Measurements from ENCODE around the gene JSRP1.

Gene JSRP1

DNA sequence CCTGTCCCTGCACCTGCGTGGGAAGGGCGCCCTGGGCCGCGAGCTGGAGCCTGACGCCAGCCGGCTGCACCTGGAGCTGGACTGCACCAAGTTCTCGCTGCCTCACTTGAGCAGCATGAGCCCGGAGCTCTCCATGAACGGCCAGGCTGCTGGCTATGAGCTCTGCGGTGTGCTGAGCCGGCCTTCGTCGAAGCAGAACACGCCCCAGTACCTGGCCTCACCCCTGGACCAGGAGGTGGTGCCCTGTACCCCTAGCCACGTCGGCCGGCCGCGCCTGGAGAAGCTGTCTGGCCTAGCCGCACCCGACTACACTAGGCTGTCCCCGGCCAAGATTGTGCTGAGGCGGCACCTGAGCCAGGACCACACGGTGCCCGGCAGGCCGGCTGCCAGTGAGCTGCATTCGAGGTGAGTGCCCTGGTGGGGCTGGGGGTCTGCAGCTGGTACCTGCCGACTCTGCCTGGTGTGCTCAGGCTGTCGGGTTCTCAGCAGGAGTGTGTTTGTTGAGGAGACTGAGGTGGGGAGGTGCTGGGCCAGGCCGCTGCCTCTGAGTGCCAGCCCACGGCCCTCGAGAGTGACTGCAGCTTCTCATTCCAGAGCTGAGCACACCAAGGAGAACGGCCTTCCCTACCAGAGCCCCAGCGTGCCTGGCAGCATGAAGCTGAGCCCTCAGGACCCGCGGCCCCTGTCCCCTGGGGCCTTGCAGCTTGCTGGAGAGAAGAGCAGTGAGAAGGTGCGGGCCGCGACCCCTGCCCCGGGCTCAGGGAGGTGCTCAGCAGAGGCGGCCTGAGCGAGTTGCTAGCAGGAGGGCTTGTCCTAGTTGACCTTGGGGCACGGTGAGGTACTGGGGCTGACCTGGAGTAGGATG, 39.6 kb downstream of the JSRP1 start:
- DNase-seq (ENCODE audit: low read depth in 2 of 2): no peak

GRCh38 chr19:2215281-2215751, 40.9 kb downstream of the JSRP1 start:
- no peak for DNase-seq (ENCODE audit: low read depth in 2 of 2)

DNA sequence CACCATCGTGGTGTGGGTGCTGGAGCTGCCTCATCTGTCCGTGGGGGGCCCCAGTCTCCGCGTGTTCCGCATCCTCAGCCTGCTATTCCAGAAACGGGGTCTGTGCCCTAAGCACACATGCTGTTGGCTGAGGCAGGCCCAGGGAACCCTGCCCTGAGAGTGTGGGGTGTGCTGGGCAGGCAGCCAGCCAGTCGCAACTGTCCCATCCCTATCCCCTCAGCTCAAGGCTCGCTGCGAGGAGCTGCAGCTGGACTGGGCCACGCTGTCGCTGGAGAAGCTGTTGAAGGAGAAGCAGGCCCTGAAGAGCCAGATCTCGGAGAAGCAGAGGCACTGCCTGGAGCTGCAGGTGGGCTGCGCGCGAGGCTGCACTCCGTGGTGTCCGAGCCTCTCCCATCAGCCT, 42.0 kb downstream of the JSRP1 start:
- DNase-seq (ENCODE audit: low read depth in 2 of 2): no peak

DNA sequence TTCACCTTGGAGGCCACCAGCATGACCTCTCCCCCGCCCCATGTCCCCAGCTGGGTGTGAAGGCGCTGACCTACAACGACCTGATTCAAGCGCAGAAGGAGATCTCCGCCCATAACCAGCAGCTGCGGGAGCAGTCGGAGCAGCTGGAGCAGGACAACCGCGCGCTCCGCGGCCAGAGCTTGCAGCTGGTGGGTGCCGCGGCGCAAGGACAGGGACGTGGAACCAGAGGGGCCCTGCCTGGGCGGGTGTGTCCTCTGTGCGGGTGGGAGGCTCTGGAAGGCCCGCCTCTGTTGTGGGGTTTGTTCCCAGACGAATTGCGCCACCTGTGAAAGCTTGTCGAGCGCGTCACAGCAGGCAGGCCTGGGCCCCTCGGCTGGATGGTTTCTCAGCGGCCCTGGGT, 42.4 kb downstream of the JSRP1 start:
- DNase-seq (ENCODE audit: low read depth in 2 of 2): no peak

- DNase-seq (ENCODE audit: low read depth in 2 of 2): no peak
These were observed 43.1 kb downstream of the JSRP1 start for GRCh38 chr19:2212861-2213711.

- DNase-seq (ENCODE audit: low read depth in 2 of 2): no peak
These were observed 45.1 kb downstream of the JSRP1 start for GRCh38 chr19:2210987-2211740.

GRCh38 chr19:2210206-2210605, 46.0 kb downstream of the JSRP1 start:
- DNase-seq (ENCODE audit: low read depth in 2 of 2): no peak

- no peak for DNase-seq (ENCODE audit: low read depth in 2 of 2)
These were observed 46.8 kb downstream of the JSRP1 start for GRCh38 chr19:2209408-2209807.

DNA sequence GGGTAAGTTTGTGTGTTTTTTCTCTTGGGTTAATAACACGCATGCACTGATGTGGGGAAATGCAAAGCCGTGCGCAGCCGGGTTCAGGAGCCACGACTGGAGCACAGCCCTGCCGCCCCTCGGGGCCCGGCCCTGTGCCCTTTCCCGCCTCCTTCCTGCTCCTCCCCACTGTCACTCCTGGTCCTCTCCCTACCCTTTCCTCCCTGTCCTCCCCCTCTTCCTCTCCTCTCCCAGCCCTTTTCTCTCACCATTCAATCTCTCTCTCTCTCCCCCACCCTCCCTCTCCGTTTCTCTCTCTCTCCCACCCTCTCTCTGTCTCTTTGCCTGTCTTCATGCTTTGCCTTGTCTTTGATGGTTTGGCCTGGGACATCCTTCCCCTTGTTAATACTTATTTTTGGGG, 47.2 kb downstream of the JSRP1 start:
- no peak for DNase-seq (ENCODE audit: low read depth in 2 of 2)

DNA sequence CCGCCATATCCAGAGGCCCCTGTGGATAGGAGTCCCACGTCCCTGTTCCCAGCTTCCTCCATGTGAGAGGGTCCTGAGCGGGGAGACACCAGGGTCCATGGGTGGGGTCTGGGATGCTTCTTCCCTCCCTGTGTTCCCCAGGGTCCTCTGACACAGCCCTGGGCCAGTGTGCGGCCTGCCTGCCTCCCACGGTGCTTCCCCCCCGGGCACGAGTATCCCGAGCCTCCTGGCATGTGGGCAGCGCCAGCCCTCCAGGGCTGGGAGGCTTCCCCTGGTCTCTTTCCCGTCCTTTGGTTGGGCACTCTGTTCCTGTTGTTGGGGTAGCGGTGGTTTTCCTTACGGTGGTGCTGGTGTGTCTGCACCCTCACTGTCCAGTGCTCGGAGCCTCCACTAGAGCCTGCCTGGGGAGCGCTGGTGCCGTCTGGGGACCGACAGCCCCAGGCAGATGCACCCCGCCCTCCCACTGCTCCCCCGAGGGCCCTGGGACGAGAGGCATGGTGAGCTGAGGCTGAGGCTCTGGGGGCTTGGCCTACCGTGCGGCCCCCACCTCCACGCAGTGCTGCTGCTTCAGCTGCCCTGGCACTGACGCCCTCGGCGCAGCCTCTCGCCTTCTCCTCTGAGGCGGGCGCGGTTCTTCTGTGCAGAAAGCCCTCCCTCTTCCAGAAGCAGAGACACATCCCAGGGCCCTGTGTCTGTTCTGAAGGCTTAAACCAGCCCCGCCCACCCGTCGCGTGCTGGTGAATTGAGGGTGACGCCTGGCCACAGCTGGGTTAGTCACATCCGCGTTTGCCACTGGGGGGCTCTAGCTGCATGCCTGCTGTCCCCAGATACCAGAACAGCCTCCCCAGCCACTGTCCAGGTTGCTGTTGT, 48.0 kb downstream of the JSRP1 start:
- DNase-seq (ENCODE audit: low read depth in 2 of 2): peak; percentile 22 to 39

DNA sequence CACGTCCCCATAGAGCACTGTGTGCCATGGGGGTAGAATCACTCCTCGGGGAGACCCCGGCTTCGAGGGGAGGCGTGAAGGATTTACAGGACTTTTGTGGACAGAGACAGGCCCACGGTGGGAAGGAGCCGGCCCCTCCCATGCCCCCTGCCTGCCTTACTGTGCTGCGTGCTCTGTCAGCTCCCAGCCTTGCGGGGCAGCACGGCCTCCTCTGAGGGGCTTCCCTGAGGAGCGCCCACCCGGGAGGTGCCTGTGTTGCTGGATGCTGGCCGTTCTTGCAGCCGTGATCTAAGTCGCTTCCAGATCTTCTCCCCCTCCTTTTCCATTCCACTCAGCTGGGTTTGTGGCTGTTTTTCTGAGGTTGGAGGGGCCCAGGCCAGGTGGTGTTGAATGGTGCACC, 49.2 kb downstream of the JSRP1 start:
- no peak for DNase-seq (ENCODE audit: low read depth in 2 of 2)

DNA sequence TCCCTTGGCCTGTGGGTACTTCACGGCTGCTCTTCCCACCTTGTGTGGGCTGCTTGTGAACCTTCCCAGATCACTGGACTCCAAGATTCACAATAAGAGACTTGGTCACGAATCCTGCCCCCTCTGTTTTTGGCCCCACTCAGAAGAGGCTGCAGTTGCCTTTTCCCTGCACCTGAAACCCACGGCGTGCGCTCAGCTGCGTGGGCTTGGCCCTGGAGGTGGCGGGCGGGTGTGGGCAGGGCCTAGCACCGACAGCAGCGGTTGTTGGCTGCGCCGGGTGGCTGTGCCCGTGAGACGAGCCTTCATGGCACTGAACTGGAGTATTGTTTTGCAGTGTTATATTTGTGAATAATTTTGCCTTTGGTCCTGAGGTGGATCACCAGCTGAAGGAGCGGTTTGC, 53.9 kb downstream of the JSRP1 start:
- no peak for DNase-seq (ENCODE audit: low read depth in 2 of 2)
